Thymus (tissue), 11 donors: ENCODE results near the gene PGA4. TPM values are rescaled to one million over a fixed set of nuclear protein-coding genes. Genes with fewer than 3 reads are reported as not detected.

Experiments
- DNase-seq, 9 donors: peaks; one replicate each; pipeline ENCODE4 v3.0.0-alpha.2; 2013; ENCODE audit warnings: low spot score in 9 of 9, low read depth in 6 of 9, missing footprints in 1 of 9
- H3K27ac ChIP-seq, 2 donors: one replicate each; pipeline ENCODE4 v1.5.1; 2013; ENCODE audit warnings: control low read depth in 1 of 2, low read depth in 1 of 2, low read length in 1 of 2, mild to moderate bottlenecking in 1 of 2, moderate library complexity in 1 of 2
- H3K27me3 ChIP-seq, 2 donors: one replicate each; pipeline ENCODE4 v1.5.1; 2013; ENCODE audit warnings: low read length in 1 of 2; ENCODE audit not compliant: control insufficient read depth in 2 of 2, insufficient read depth in 1 of 2
- H3K36me3 ChIP-seq, 2 donors: one replicate each; pipeline ENCODE4 v1.5.1; 2013; ENCODE audit warnings: low read length in 1 of 2, mild to moderate bottlenecking in 1 of 2, moderate library complexity in 1 of 2; ENCODE audit not compliant: control insufficient read depth in 2 of 2, insufficient read depth in 2 of 2
- H3K4me1 ChIP-seq, 2 donors: one replicate each; pipeline ENCODE4 v1.5.1; 2013; ENCODE audit warnings: low read length in 2 of 2; ENCODE audit not compliant: control insufficient read depth in 2 of 2, insufficient read depth in 2 of 2
- H3K4me3 ChIP-seq, 2 donors: one replicate each; pipeline ENCODE4 v1.5.1; 2013; ENCODE audit warnings: low read length in 2 of 2, control low read depth in 1 of 2, mild to moderate bottlenecking in 1 of 2
- H3K9me3 ChIP-seq, 2 donors: one replicate each; pipeline ENCODE4 v1.5.1; 2013; ENCODE audit warnings: low read length in 1 of 2, mild to moderate bottlenecking in 1 of 2; ENCODE audit not compliant: control insufficient read depth in 2 of 2, insufficient read depth in 1 of 2
- WGBS: extraction: QIAGEN DNeasy Blood & Tissue Kit; methylation state at CpG from one replicate; pipeline ENCODE4 v1.1.7; 2013; 5-methylcytosine and 5-hydroxymethylcytosine counted together
- polyA plus RNA-seq: library from polyadenylated mRNA; stranded (reverse); fragments of 200-250 nt; gene quantifications from one replicate; pipeline ENCODE4 v1.2.3, GENCODE V29; 2013
- total RNA-seq: library from RNA; stranded (reverse); fragments of 120-200 nt; gene quantifications from one replicate; pipeline ENCODE4 v1.2.4, GENCODE V29; 2013
- donor health status: healthy.

The PGA4 gene
- total and polyA plus RNA-seq, 2 donors = 0.66 to 4.6 TPM

- no peaks in the 10 kb centered on the region for H3K27me3 ChIP-seq
- no peak for DNase-seq
- H3K4me3 ChIP-seq = no peak overlapping the region
- no peak overlapping the region for H3K27ac ChIP-seq
- H3K4me1 ChIP-seq = no peaks in the 10 kb centered on the region
- 93% methylated on average over 6 of the region's 6 CpGs for WGBS
- H3K9me3 ChIP-seq = no peaks in the 10 kb centered on the region
- peaks cover 6 to 12% of the 10 kb centered on the region in 2 donors for H3K36me3 ChIP-seq
Measured at GRCh38 chr11:61267437-61267841, 45.3 kb downstream of the PGA4 start.

DNA sequence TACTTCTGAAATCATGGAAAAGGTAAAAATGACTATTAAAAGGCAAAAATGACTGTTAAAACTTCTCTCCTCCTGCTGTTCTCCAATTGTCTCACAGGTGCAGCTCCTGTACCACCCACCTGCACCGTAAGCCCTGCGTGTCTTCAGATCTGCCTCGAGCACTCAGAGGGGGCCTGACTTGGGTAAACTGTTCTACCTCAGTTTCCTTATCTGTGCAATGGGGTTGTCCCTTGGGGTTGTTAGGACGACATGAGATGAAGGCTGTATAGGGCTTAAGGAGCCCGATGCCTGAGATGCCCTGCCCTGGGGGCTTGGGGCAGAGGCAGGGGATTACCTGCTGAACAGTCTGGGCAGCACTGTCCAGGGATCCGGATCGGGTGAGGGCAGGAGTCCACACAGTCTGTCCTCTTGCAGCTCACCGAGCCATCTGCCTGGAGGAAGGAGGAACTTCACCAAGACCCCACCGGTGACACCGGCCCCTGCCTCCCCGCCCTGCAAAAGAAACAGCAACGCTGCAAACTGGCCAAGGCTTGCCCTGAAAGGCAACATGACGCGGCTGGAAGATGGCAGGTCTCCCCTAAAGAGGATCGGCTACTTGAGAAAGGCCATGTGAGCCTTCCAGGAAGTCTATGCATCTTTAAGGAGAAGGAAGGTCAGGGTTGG lies 46.6 kb downstream of the PGA4 start:
- Histone ChIP-seq H3K27me3 (no peaks in the 10 kb centered on the region), H3K4me1 (no peaks in the 10 kb centered on the region), H3K27ac (no peak overlapping the region), H3K36me3 (peaks cover 6 to 16% of the 10 kb centered on the region in 2 donors), H3K9me3 (no peaks in the 10 kb centered on the region), H3K4me3 (no peak overlapping the region)
- WGBS = 96% methylated on average over 15 of the region's 15 CpGs
- DNase-seq = no peak

DNA sequence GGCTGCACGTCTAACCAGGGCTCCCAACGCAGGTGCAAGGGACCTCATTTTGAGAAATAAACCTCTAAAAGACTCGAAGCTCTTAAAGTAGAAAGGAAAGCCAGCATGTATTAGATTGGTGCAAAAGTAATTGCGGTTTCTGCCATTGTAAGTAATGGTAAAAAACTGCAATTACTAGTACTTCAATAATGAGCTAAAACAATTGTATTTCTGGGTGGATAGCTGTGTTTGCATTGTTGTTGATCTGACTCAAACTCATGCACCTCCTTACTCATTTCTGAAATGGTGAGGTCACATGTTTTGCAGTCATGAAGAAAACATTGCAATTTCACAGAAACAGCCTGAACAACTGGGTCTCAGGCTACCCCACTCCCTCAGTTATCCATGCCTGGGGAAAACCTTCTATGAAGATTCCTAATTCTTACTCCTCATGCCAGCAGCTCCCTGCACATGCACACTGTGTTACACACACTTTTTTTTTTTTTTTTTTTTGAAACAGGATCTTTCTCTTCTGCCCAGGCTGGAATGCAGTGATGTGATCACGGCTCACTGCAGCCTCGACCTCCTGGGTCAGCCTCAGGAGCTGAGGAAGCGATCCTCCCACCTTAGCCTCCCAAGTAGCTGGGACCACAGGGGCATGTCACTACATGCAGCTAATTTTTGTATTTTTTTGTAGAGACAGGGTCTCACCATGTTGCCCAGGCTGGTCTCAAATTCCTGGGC lies 48.4 kb downstream of the PGA4 start:
- Histone ChIP-seq H3K4me1 (no peaks in the 10 kb centered on the region), H3K27me3 (no peaks in the 10 kb centered on the region), H3K9me3 (no peaks in the 10 kb centered on the region), H3K36me3 (peaks cover 8 to 11% of the 10 kb centered on the region in 2 donors), H3K4me3 (no peak overlapping the region), H3K27ac (no peak overlapping the region)
- DNase-seq = no peak
- WGBS = 94% methylated on average over 7 of the region's 7 CpGs

DNA sequence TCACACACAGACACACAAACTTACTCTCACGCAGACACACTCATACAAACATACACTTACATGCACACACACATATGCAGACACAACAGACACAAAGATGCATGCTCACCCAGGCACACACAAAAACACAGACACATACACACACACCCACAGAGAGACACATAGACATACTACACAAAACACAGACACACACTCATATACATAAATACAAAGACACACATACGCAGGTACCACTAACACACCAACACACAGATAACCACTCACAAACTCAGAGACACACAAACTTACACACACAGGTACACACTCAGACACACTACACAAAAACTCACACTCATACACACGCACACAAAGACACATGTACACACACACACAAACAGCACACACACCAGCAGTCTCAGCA lies 50.6 kb downstream of the PGA4 start:
- WGBS = 100% methylated on average over 3 of the region's 3 CpGs
- H3K9me3 ChIP-seq = no peaks in the 10 kb centered on the region
- DNase-seq = no peak
- peaks cover 8 to 11% of the 10 kb centered on the region in 2 donors for H3K36me3 ChIP-seq
- no peaks in the 10 kb centered on the region for H3K4me1 ChIP-seq
- H3K27me3 ChIP-seq = no peaks in the 10 kb centered on the region
- no peak overlapping the region for H3K4me3 ChIP-seq
- no peak overlapping the region for H3K27ac ChIP-seq

GRCh38 chr11:61273178-61274078 lies 51.3 kb downstream of the PGA4 start:
- Histone ChIP-seq H3K4me3 (no peak overlapping the region), H3K9me3 (no peaks in the 10 kb centered on the region), H3K27ac (no peak overlapping the region), H3K36me3 (peaks cover 8 to 11% of the 10 kb centered on the region in 2 donors), H3K27me3 (no peaks in the 10 kb centered on the region), H3K4me1 (no peaks in the 10 kb centered on the region)
- WGBS = 96% methylated on average over 16 of the region's 16 CpGs
- DNase-seq = no peak

DNA sequence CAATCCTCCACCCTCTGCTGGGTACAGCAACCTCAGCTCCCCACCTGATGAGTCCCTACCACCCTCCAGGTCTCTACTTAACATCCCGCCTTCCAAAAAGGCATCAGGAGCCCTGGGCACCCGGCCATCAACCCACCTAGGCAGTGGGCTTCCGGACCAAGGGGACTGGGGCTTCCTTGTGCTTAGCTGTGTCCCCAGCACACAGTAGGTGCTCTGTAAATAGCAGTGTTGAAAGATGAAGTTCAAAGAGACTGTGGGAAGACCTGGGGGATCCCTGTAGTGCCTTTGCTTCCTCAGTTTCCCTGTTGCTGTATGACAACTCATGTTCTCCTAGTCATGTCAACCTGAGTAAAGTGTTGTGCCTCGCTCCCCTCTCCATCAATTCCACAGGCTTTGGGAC lies 51.9 kb downstream of the PGA4 start:
- H3K27me3 ChIP-seq = no peaks in the 10 kb centered on the region
- WGBS = 98% methylated on average over 4 of the region's 4 CpGs

DNA sequence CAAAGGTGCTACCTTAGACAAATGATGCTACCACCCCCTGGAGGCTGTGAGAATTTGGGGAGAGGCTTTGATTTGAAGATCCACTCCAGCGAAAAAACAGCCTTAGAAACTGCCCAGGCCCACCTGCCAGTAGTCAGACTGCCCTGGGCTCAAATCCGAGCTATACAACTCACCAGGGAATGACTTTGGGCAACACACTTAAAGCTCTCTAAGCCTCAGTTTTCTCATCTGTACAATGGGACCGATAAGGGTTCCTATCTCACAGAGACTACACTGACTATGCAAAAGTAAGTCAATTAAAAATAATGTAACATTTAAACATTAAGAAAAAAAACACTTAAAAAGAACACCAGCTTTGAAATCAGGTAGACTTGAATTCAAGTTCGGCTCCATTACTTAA lies 53.0 kb downstream of the PGA4 start:
- Histone ChIP-seq H3K4me1 (no peaks in the 10 kb centered on the region), H3K27ac (no peak overlapping the region), H3K4me3 (no peak overlapping the region), H3K36me3 (peaks cover 8 to 13% of the 10 kb centered on the region in 2 donors), H3K27me3 (no peaks in the 10 kb centered on the region), H3K9me3 (no peaks in the 10 kb centered on the region)
- no peak for DNase-seq
- 97% methylated on average over 4 of the region's 4 CpGs for WGBS

More for the DNA sequence above, 51.9 kb downstream of the PGA4 start:
- no peak for DNase-seq
- H3K27ac ChIP-seq = no peak overlapping the region
- no peaks in the 10 kb centered on the region for H3K9me3 ChIP-seq
- H3K36me3 ChIP-seq = peaks cover 8 to 11% of the 10 kb centered on the region in 2 donors
- no peaks in the 10 kb centered on the region for H3K4me1 ChIP-seq
- no peak overlapping the region for H3K4me3 ChIP-seq

GRCh38 chr11:61277186-61278000 lies 55.2 kb downstream of the PGA4 start:
- Histone ChIP-seq H3K27me3 (no peaks in the 10 kb centered on the region), H3K27ac (no peak overlapping the region), H3K4me3 (no peak overlapping the region), H3K4me1 (no peaks in the 10 kb centered on the region), H3K9me3 (no peaks in the 10 kb centered on the region), H3K36me3 (peaks cover 15 to 20% of the 10 kb centered on the region in 2 donors)
- 96% methylated on average over 14 of the region's 14 CpGs for WGBS
- no peak for DNase-seq
